Muscle layer of colon (tissue), 2 donors: ENCODE data around the gene MINDY1.

ENCODE experiments used
- H3K27ac ChIP-seq: one replicate; pipeline ENCODE4 v1.7.0; 2013; ENCODE audit warnings: low read depth, mild to moderate bottlenecking, low read length, moderate library complexity
- H3K27me3 ChIP-seq, 2 donors: one replicate each; pipeline ENCODE4 v1.7.0; 2013; ENCODE audit warnings: low read length in 2 of 2, mild to moderate bottlenecking in 2 of 2; ENCODE audit not compliant: insufficient read depth in 2 of 2, control insufficient read depth in 1 of 2
- H3K36me3 ChIP-seq: one replicate; pipeline ENCODE4 v1.7.0; 2013; ENCODE audit warnings: mild to moderate bottlenecking, low read length; ENCODE audit not compliant: insufficient read depth
- H3K4me1 ChIP-seq: one replicate; pipeline ENCODE4 v1.7.0; 2013; ENCODE audit warnings: mild to moderate bottlenecking, low read length; ENCODE audit not compliant: insufficient read depth
- H3K4me3 ChIP-seq, 2 donors: one replicate each; pipeline ENCODE4 v1.7.0; 2013; ENCODE audit warnings: low read length in 2 of 2, low read depth in 1 of 2, mild to moderate bottlenecking in 1 of 2, moderate library complexity in 1 of 2
- H3K9ac ChIP-seq: one replicate; pipeline ENCODE4 v1.7.0; 2013; ENCODE audit warnings: low read length
- H3K9me3 ChIP-seq: one replicate; pipeline ENCODE4 v1.7.0; 2013; ENCODE audit warnings: mild to moderate bottlenecking, low read length
- donor health status: abdominal sarcoma.
- donor health status: Adenocarcinoma of cecum.

The MINDY1 gene

GRCh38 chr1:150955280-150955679 lies 51.4 kb downstream of the MINDY1 start:
- Histone ChIP-seq H3K27ac (no peak overlapping the region), H3K27me3 (no peaks in the 10 kb centered on the region), H3K36me3 (peaks cover 62% of the 10 kb centered on the region), H3K4me3 (no peak overlapping the region), H3K4me1 (no peaks in the 10 kb centered on the region), H3K9ac (no peak overlapping the region), H3K9me3 (no peaks in the 10 kb centered on the region)

GRCh38 chr1:150954708-150955107 lies 52.0 kb downstream of the MINDY1 start:
- no peaks in the 10 kb centered on the region for H3K9me3 ChIP-seq
- H3K4me3 ChIP-seq = no peak overlapping the region
- peaks cover 62% of the 10 kb centered on the region for H3K36me3 ChIP-seq
- H3K27ac ChIP-seq = no peak overlapping the region
- H3K9ac ChIP-seq = no peak overlapping the region
- no peaks in the 10 kb centered on the region for H3K4me1 ChIP-seq
- H3K27me3 ChIP-seq = no peaks in the 10 kb centered on the region
